H4 (cell line): ENCODE data around the gene GJD3. TPM values are rescaled to one million over a fixed set of nuclear protein-coding genes. Genes with fewer than 3 reads are reported as not detected.
"Not testable (repeated sequence)": the region's sequence is repeated elsewhere in the genome, so short reads cannot be mapped to it uniquely, and the experiment has no call there.

Experiments used
- DNase-seq: peaks from one replicate; pipeline ENCODE4 v3.0.0-alpha.2; 2015; ENCODE audit warnings: low spot score
- total RNA-seq: library from RNA; depleted of rRNA; stranded (reverse); fragments of >200 nt; shearing (Covaris generic); gene quantifications from 2 replicates; pipeline ENCODE4 v1.2.3, GENCODE V29; 2014; rRNA removed

Gene GJD3
- total RNA-seq: not detected in 2 replicates

GRCh38 chr17:40364121-40364861 lies at the start of gene GJD3:
Gene GJD3 (minus strand): TSS chr17:40364737. CDS start chr17:40363815, 922 bp downstream.
- DNase-seq: no peak

- DNase-seq: not testable (repeated sequence)
These were observed 49.8 kb upstream of the GJD3 start for GRCh38 chr17:40414312-40414711.

- no peak for DNase-seq
These were observed 48.3 kb upstream of the GJD3 start for GRCh38 chr17:40412880-40413279.

- no peak for DNase-seq
These were observed 47.3 kb upstream of the GJD3 start for GRCh38 chr17:40411821-40412220.

GRCh38 chr17:40410082-40410481 lies 45.5 kb upstream of the GJD3 start:
- no peak for DNase-seq

- not testable (repeated sequence) for DNase-seq
These were observed 45.0 kb upstream of the GJD3 start for GRCh38 chr17:40409540-40409939.

- no peak for DNase-seq
These were observed 42.9 kb upstream of the GJD3 start for GRCh38 chr17:40407460-40407859.

GRCh38 chr17:40404003-40404402 lies 39.5 kb upstream of the GJD3 start:
- DNase-seq: no peak

- no peak for DNase-seq
These were observed 38.1 kb upstream of the GJD3 start for GRCh38 chr17:40402668-40403067.

- peak; percentile 27 for DNase-seq
These were observed 34.6 kb upstream of the GJD3 start for GRCh38 chr17:40399185-40399584.

GRCh38 chr17:40386555-40386954 lies 22.0 kb upstream of the GJD3 start:
- not testable (repeated sequence) for DNase-seq

- DNase-seq: no peak
These were observed 17.7 kb upstream of the GJD3 start for GRCh38 chr17:40382251-40382650.

- no peak for DNase-seq
These were observed 14.4 kb upstream of the GJD3 start for GRCh38 chr17:40378966-40379365.

- no peak for DNase-seq
These were observed 13.3 kb upstream of the GJD3 start for GRCh38 chr17:40377832-40378231.

GRCh38 chr17:40376541-40376940 lies 12.0 kb upstream of the GJD3 start:
- not testable (repeated sequence) for DNase-seq

- not testable (repeated sequence) for DNase-seq
These were observed 11.2 kb upstream of the GJD3 start for GRCh38 chr17:40375786-40376185.

GRCh38 chr17:40374821-40375498 lies 10.4 kb upstream of the GJD3 start:
- DNase-seq: no peak

GRCh38 chr17:40373999-40374398 lies 9.5 kb upstream of the GJD3 start:
- no peak for DNase-seq

GRCh38 chr17:40373324-40373723 lies 8.8 kb upstream of the GJD3 start:
- no peak for DNase-seq

- not testable (repeated sequence) for DNase-seq
These were observed 8.1 kb upstream of the GJD3 start for GRCh38 chr17:40372644-40373043.

GRCh38 chr17:40372031-40372430 lies 7.5 kb upstream of the GJD3 start:
- DNase-seq: no peak

- DNase-seq: no peak
These were observed 6.9 kb upstream of the GJD3 start for GRCh38 chr17:40371261-40371929.

- DNase-seq: no peak
These were observed 5.4 kb upstream of the GJD3 start for GRCh38 chr17:40369923-40370322.
